ENCODE results near the gene KIAA1958.

KIAA1958 gene

GRCh38 chr9:112486221-112487007 lies at the start of gene KIAA1958:
Gene KIAA1958 (plus strand): TSS chr9:112486827. CDS start chr9:112574081, 87,254 bp downstream.
- DNase-seq (ENCODE audit: low read depth in 2 of 2): peak; percentile 74 to 84

GRCh38 chr9:112437406-112437805 lies 49.2 kb upstream of the KIAA1958 start:
- no peak for DNase-seq (ENCODE audit: low read depth in 2 of 2)

GRCh38 chr9:112439171-112439570 lies 47.5 kb upstream of the KIAA1958 start:
- DNase-seq (ENCODE audit: low read depth in 2 of 2): no peak

DNA sequence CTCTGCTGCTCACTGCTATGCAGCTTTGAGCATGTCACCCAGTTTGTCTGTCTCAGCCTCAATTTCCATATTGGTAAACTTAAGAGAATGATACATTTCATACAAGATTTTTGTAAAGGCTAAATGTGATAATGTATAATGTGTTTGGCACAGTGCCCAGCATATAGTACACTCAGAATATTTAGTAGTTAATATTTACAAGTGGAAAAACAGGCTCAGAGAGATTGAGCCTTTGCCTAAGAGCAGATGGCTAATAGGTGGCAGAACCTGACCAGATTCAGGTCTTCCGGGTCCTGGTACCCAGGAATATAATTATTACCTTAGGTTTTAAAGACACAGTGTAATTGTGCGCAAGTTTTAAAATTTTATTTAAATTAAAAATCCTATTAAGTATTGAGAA lies 46.8 kb upstream of the KIAA1958 start:
- DNase-seq (ENCODE audit: low read depth in 2 of 2): no peak

DNA sequence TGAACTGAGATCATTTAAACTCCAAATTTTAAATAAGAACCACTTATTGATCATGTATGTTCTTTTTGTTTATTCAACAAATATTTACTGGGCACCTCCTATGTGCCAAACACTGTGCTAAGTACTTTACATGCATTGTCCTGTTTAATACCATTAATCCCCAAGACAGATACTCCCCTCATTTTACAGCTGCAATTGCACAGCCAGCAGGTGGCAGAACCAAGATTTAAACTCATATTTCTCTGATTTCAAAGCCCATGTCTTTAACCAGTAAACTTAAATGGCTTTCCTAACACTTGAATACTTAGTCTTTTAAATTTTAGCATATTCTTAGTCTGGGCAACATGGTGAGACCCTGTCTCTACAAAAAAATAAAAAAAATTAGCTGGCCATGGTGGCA lies 43.4 kb upstream of the KIAA1958 start:
- DNase-seq (ENCODE audit: low read depth in 2 of 2): no peak

GRCh38 chr9:112443636-112444035 lies 43.0 kb upstream of the KIAA1958 start:
- no peak for DNase-seq (ENCODE audit: low read depth in 2 of 2)

GRCh38 chr9:112445196-112445595 lies 41.4 kb upstream of the KIAA1958 start:
- DNase-seq (ENCODE audit: low read depth in 2 of 2): no peak

- DNase-seq (ENCODE audit: low read depth in 2 of 2): no peak
These were observed 40.5 kb upstream of the KIAA1958 start for GRCh38 chr9:112446080-112446479.

DNA sequence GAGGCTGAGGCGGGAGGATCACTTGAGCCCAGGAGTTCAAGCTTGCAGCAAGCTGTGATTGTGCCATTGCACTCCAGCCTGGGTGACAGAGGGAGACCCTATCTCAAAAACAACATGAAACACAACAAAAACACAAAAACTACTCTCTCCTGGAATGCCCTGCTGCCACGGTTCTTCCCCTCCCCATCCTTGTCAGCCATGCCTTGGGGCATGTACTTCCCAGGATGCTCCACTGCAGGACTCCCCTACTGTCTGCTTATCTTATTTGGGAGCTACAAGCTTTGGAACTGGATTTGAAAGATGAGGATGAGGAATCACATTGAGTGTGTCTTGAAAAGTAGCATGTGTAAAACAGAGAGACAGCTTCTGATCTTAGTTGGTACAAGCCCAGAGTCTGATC lies 40.1 kb upstream of the KIAA1958 start:
- DNase-seq (ENCODE audit: low read depth in 2 of 2): no peak

DNA sequence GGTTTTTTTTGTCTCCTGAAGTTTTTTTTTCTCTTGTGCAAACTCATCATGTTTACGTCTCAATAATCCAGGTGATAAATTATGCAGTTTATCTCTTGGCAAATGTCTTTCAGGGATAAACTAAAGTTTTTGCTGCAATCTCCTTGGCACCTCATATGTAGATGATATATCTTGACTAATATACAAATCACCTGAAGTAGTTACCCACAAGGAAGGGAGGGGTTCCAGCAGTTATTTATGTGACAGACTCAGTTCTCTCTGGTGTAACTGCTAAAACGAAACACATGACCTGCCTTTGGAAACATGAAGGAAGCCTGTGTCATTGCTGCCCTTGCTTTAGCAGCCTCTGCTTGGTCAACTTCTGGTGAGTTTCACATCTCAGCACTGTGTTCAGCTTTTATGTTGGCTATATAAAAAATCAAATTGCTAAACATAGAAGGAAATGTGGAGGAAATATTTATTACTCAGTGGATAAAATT lies 39.3 kb upstream of the KIAA1958 start:
- DNase-seq (ENCODE audit: low read depth in 2 of 2): no peak

DNA sequence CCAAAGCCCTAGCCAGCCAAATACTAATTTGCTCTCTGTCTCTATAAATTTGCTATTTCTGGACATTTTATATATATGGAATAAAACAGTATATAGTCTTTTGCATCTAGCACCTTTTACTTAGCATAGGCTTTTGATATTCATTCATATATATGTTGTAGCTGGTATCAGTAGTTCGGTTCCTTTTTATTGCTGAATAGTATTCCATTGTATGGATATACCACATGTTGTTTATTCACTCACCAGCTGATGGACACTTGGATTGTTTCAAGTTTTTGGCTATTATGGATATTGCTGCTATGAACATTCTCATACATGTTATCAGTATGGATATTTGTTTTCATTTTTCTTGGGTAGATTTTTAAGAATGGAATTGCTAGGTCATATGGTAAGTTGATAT lies 23.8 kb upstream of the KIAA1958 start:
- no peak for DNase-seq (ENCODE audit: low read depth in 2 of 2)

- no peak for DNase-seq (ENCODE audit: low read depth in 2 of 2)
These were observed 21.3 kb upstream of the KIAA1958 start for GRCh38 chr9:112465352-112465751.

- DNase-seq (ENCODE audit: low read depth in 2 of 2): no peak
These were observed 13.6 kb upstream of the KIAA1958 start for GRCh38 chr9:112472996-112473395.

DNA sequence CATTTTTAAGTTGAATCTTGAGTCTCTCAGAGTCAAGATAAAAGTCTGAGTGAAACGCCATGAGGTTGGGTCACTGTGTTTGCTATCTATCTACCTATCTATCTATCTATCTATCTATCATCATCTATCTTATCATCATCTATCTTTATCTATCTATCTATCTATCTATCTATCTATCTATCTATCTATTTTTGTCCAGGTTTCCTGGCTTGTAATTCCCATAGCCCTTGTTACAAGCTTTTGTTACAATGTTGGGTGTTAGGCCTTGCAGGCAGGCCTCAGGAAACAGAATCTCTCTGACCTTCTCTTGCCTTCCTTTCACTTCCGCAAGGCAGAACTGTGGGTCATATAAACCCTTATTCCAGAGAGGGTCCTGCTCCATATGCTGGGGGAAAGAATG lies 12.6 kb upstream of the KIAA1958 start:
- no peak for DNase-seq (ENCODE audit: low read depth in 2 of 2)

DNA sequence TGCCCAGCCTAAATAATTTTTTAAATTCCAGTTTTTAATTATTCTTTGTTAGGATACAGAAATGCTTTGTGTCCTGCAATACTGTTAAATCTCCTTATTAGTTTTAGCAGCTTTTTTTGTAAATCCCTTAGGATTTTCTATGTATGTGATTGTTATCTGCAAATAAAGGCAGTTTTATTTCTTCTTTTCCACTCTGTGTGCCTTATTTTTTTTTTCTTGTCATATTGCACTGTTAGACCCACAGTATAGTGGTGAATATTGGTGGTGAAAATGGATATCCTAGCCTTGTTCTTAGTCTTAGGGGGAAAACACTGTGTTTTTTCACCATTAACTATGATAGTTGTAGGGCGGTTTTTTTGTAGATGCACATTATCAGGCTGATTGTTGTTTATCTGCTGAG lies 11.3 kb upstream of the KIAA1958 start:
- no peak for DNase-seq (ENCODE audit: low read depth in 2 of 2)

DNA sequence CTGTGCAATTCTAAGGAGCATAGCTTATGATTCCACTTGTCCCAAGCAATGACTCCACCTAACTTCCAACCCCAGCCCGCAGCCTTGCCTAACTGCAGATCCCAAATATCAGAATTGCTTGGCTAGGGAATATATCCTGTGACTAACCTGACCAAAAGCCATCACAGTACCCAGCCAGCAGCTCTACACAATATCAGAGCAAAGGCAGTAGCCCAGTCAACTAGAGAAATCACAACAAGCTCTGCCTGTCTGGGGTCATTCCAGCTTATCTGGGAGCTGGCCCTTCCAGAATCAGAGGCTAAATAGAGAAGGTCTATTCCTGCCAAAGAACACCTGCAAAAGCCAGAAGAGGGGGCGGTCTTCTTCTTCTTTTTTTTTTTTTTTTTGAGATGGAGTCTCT lies 9.3 kb upstream of the KIAA1958 start:
- DNase-seq (ENCODE audit: low read depth in 2 of 2): no peak

- DNase-seq (ENCODE audit: low read depth in 2 of 2): no peak
These were observed 7.4 kb upstream of the KIAA1958 start for GRCh38 chr9:112479221-112479620.

DNA sequence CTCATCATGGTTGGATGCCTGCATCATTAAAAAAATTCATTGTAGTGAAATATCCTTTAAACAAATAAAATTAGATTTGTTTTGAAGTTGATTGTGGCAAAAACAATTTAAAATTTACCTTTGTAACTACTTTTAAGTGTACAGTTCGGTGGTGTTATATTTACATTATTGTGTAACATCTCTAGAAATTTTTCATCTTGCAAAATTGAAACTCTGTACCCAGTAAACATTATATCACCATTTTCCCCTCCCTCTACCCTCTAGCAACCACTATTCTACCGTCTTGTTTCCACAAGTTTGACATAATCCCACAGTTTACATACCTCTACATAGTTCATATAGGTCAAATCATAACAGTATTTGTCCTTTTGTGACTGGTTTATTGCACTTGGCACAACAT lies 2.0 kb upstream of the KIAA1958 start:
- DNase-seq (ENCODE audit: low read depth in 2 of 2): no peak

DNA sequence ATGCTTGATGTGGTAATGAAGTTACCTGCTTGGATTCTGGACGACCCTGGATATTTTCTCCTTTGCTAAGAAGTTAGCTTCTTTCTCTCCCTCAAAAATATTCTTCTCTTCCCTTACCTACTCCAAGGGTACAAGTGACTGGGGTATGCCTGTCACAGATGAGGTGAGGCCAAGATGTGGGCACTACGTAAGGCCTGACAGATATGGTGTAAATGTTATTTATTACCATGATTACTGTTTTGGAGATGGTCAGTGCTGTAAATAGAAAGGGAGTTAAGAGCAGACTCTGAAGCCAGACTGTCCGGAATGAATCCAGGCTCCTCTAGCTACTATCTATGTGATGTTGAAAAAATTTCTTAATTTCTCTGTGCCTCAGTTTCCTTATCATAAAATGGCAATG lies 1.1 kb upstream of the KIAA1958 start:
- no peak for DNase-seq (ENCODE audit: low read depth in 2 of 2)

DNA sequence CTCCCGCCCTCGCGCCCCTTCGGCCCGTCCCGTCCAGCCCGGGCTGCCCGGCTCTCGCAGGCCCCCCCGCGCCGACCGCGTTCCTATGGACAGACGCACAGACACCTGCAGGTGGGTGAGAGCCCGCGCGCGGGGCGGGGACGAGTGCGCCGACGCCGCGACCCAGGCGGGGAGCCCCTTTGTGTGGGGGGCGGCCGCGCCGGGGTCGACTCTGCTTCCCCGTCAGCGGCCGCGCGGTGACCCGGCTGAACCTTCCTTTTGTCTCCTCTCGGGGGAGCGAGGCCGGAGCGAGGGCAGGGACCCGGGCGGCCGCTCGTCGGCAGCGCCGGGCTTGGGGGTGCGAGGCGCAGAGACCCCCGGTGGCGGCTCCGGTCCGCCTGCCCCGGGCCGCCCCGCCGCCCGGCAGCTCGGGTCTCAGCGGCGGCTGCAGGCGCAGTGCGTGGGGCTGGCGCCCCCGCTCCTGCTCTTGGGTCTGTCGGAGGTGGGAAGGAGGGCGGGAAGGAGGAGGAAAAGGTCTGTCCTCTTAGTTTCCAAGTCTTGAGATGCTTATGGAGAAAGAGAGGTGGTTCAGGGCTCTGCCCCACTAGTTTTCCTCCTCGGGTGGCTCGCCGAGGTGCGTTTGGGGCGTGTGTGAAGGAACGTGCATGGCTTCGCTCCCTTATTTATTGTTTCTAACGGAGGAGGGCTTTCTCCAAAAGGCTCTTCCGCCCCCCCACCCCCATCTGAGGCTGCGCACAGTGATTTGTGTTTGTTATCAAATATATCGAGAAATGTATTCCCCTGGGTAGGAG lies 576 bp downstream of the KIAA1958 start:
- peak; percentile 24 to 37 for DNase-seq (ENCODE audit: low read depth in 2 of 2)

- no peak for DNase-seq (ENCODE audit: low read depth in 2 of 2)
These were observed 1.2 kb downstream of the KIAA1958 start for GRCh38 chr9:112487799-112488340.

- no peak for DNase-seq (ENCODE audit: low read depth in 2 of 2)
These were observed 2.5 kb downstream of the KIAA1958 start for GRCh38 chr9:112489039-112489546.

Measured in stimulated activated CD4-positive, alpha-beta T cell treated with anti-CD3 and anti-CD28 coated beads, Interleukin-4, amount 100 ng/mL, for 48 hours (primary cell).